Neural progenitor cell (in vitro differentiated cells): Measurements from ENCODE around the gene ZDHHC1. TPM values are rescaled to one million over a fixed set of nuclear protein-coding genes. Genes with fewer than 3 reads are reported as not detected.

Experiments
- DNase-seq: peaks from one replicate; pipeline ENCODE4 v3.0.0-alpha.2; 2016; ENCODE audit warnings: low spot score
- H2AFZ ChIP-seq: fragments of 200-600 bp; sonication (generic); replicated peaks from 2 replicates; pipeline ENCODE4 v1.6.1; 2016; ENCODE audit warnings: antibody characterized with exemption
- H3F3A ChIP-seq: fragments of 200-600 bp; sonication (generic); 2 replicates; pipeline ENCODE4 v1.6.1; 2016; ENCODE audit warnings: antibody characterized with exemption, low read depth
- H3K27ac ChIP-seq: fragments of 200-600 bp; sonication (generic); 2 replicates; pipeline ENCODE4 v1.5.1; 2016; ENCODE audit warnings: mild to moderate bottlenecking
- H3K27me3 ChIP-seq: fragments of 200-600 bp; sonication (generic); 2 replicates; pipeline ENCODE4 v1.6.1; 2016; ENCODE audit warnings: mild to moderate bottlenecking, moderate library complexity
- H3K36me3 ChIP-seq: fragments of 200-600 bp; sonication (generic); 2 replicates; pipeline ENCODE4 v1.5.1; 2016
- H3K4me1 ChIP-seq: fragments of 200-600 bp; sonication (generic); 2 replicates; pipeline ENCODE4 v1.6.1; 2016; ENCODE audit warnings: mixed run types
- H3K4me2 ChIP-seq: fragments of 200-600 bp; sonication (generic); 2 replicates; pipeline ENCODE4 v1.6.1; 2016
- H3K4me3 ChIP-seq: fragments of 200-600 bp; sonication (generic); 2 replicates; pipeline ENCODE4 v1.5.1; 2016
- H3K79me2 ChIP-seq: fragments of 200-600 bp; sonication (generic); 2 replicates; pipeline ENCODE4 v1.6.1; 2016; ENCODE audit warnings: low read depth
- H3K9ac ChIP-seq: fragments of 200-600 bp; sonication (generic); 2 replicates; pipeline ENCODE4 v1.6.1; 2016
- H3K9me3 ChIP-seq: fragments of 200-600 bp; sonication (generic); 2 replicates; pipeline ENCODE4 v1.5.1; 2016; ENCODE audit warnings: low read depth
- H4K20me1 ChIP-seq: fragments of 200-600 bp; sonication (generic); 2 replicates; pipeline ENCODE4 v1.6.1; 2016; ENCODE audit warnings: low read depth
- H3K27ac Mint-ChIP-seq: 3 replicates; pipeline ENCODE4 v1.8.0; 2021; ENCODE audit warnings: mixed read lengths
- H3K27me3 Mint-ChIP-seq: 2 replicates; pipeline ENCODE4 v1.8.0; 2022; ENCODE audit warnings: low read depth, mild to moderate bottlenecking, inconsistent platforms, moderate library complexity, mixed read lengths; ENCODE audit not compliant: insufficient read depth
- H3K36me3 Mint-ChIP-seq: 3 replicates; pipeline ENCODE4 v1.8.0; 2021; ENCODE audit warnings: mixed read lengths
- H3K4me1 Mint-ChIP-seq: 3 replicates; pipeline ENCODE4 v1.8.0; 2021; ENCODE audit warnings: mixed read lengths
- H3K4me3 Mint-ChIP-seq: 3 replicates; pipeline ENCODE4 v1.8.0; 2021; ENCODE audit warnings: mild to moderate bottlenecking, moderate library complexity, mixed read lengths
- H3K9me3 Mint-ChIP-seq: 3 replicates; pipeline ENCODE4 v1.8.0; 2020; ENCODE audit warnings: mixed read lengths
- CTCF ChIP-seq: fragments of 200-600 bp; sonication (generic); IDR thresholded peaks from 2 replicates; pipeline ENCODE4 v1.5.1; 2017; ENCODE audit warnings: antibody characterized with exemption, mild to moderate bottlenecking
- EZH2 ChIP-seq: fragments of 200-600 bp; sonication (generic); IDR thresholded peaks from 2 replicates; pipeline ENCODE4 v1.6.1; 2017; ENCODE audit warnings: antibody characterized with exemption, mild to moderate bottlenecking, moderate library complexity
- EZH2phosphoT487 ChIP-seq: fragments of 200-600 bp; sonication (generic); IDR thresholded peaks from 2 replicates; pipeline ENCODE4 v1.6.1; 2017; ENCODE audit warnings: antibody characterized with exemption
- small RNA-seq: library from RNA; depleted of rRNA; stranded (forward); fragments of <200 nt; gene quantifications from one replicate; pipeline ENCODE3, GENCODE V24; 2015
- total RNA-seq: library from RNA; depleted of rRNA; stranded (reverse); fragments of >200 nt; gene quantifications from 2 replicates; pipeline ENCODE4 v1.2.3, GENCODE V29; 2015; ENCODE audit warnings: low replicate concordance

The ZDHHC1 gene
- total RNA-seq, 1 donor from 2014 or later = 1.5 TPM

GRCh38 chr16:67346341-67346740 lies 69.9 kb downstream of the ZDHHC1 start:
- no peak for TF ChIP-seq EZH2
- TF ChIP-seq EZH2phosphoT487 = no peak
- no peak for TF ChIP-seq CTCF
- Mint-ChIP-seq H3K4me1 (peaks cover 2% of the 10 kb centered on the region), H3K4me3 (no peak overlapping the region), H3K27ac (no peak overlapping the region), H3K36me3 (no peaks in the 10 kb centered on the region), H3K27me3 (peaks cover 3% of the 10 kb centered on the region), H3K9me3 (no peaks in the 10 kb centered on the region)
- no peak overlapping the region for H3K9ac ChIP-seq
- H3F3A ChIP-seq = no peaks in the 10 kb centered on the region
- H3K4me2 ChIP-seq = no peak overlapping the region
- no peaks in the 10 kb centered on the region for H3K9me3 ChIP-seq
- no peaks in the 10 kb centered on the region for H3K4me1 ChIP-seq
- H3K27ac ChIP-seq = no peak overlapping the region
- no peaks in the 10 kb centered on the region for H4K20me1 ChIP-seq
- no peak overlapping the region for H2AFZ ChIP-seq
- no peak for DNase-seq
- no peaks in the 10 kb centered on the region for H3K79me2 ChIP-seq
- H3K27me3 ChIP-seq = peaks cover 9% of the 10 kb centered on the region
- no peaks in the 10 kb centered on the region for H3K36me3 ChIP-seq
- no peak overlapping the region for H3K4me3 ChIP-seq

GRCh38 chr16:67345401-67345800 lies 70.9 kb downstream of the ZDHHC1 start:
- H2AFZ ChIP-seq = no peak overlapping the region
- Mint-ChIP-seq H3K4me1 (peaks cover 2% of the 10 kb centered on the region), H3K36me3 (no peaks in the 10 kb centered on the region), H3K27ac (no peak overlapping the region), H3K4me3 (no peak overlapping the region), H3K27me3 (peaks cover 3% of the 10 kb centered on the region), H3K9me3 (no peaks in the 10 kb centered on the region)
- no peaks in the 10 kb centered on the region for H3K9me3 ChIP-seq
- H4K20me1 ChIP-seq = no peaks in the 10 kb centered on the region
- no peaks in the 10 kb centered on the region for H3K79me2 ChIP-seq
- H3K27ac ChIP-seq = no peak overlapping the region
- H3K4me1 ChIP-seq = no peaks in the 10 kb centered on the region
- peaks cover 9% of the 10 kb centered on the region for H3K27me3 ChIP-seq
- H3K4me3 ChIP-seq = no peak overlapping the region
- no peak for TF ChIP-seq CTCF
- TF ChIP-seq EZH2 = no peak
- no peak for TF ChIP-seq EZH2phosphoT487
- peaks cover under 1% of the 10 kb centered on the region for H3F3A ChIP-seq
- no peaks in the 10 kb centered on the region for H3K36me3 ChIP-seq
- H3K9ac ChIP-seq = no peak overlapping the region
- DNase-seq = no peak
- H3K4me2 ChIP-seq = no peak overlapping the region

Small RNAs within 50 kb of the gene (small RNA-seq; reads per million reads assigned to genes)
- gene RNU1-123P = not detected

Other genes with a start within 250 kb of the ZDHHC1 start
- gene NOL3, start 245.9 kb downstream of the ZDHHC1 start, total RNA-seq = 0.37 and 5.5 TPM in 2 replicates
- gene MATCAP1, start 232.5 kb downstream of the ZDHHC1 start, total RNA-seq = 15.7 and 50.9 TPM in 2 replicates
- not detected in 2 replicates for gene EXOC3L1, start 226.3 kb downstream of the ZDHHC1 start, total RNA-seq
- 35.3 and 101 TPM in 2 replicates for gene E2F4, start 224.3 kb downstream of the ZDHHC1 start, total RNA-seq
- 1.9 TPM in 1 of 2 replicates, not detected in the other for gene ELMO3, start 217.3 kb downstream of the ZDHHC1 start, total RNA-seq
- 27.3 and 39.4 TPM in 2 replicates for gene TMEM208, start 189.3 kb downstream of the ZDHHC1 start, total RNA-seq
- 5.5 and 14.2 TPM in 2 replicates for gene FHOD1, start 169.0 kb downstream of the ZDHHC1 start, total RNA-seq
- 2.5 and 4.2 TPM in 2 replicates for gene SLC9A5, start 167.5 kb downstream of the ZDHHC1 start, total RNA-seq
- gene PLEKHG4, start 136.9 kb downstream of the ZDHHC1 start, total RNA-seq = 4.0 and 6.2 TPM in 2 replicates
- gene KCTD19, start 89.7 kb downstream of the ZDHHC1 start, total RNA-seq = 1.1 TPM in 2 replicates
- gene LRRC36, start 89.7 kb downstream of the ZDHHC1 start, total RNA-seq = 0.34 TPM in 1 of 2 replicates, not detected in the other
- 0.96 TPM in 1 of 2 replicates, not detected in the other for gene TPPP3, start 23.0 kb downstream of the ZDHHC1 start, total RNA-seq
- 1.6 TPM in 1 of 2 replicates, not detected in the other for gene HSD11B2, start 14.6 kb upstream of the ZDHHC1 start, total RNA-seq
- gene ATP6V0D1, start 64.7 kb upstream of the ZDHHC1 start, total RNA-seq = 29.7 and 42.0 TPM in 2 replicates
- gene AGRP, start 67.1 kb upstream of the ZDHHC1 start, total RNA-seq = not detected in 2 replicates
- 8.7 and 13.5 TPM in 2 replicates for gene RIPOR1, start 112.4 kb upstream of the ZDHHC1 start, total RNA-seq
- 75.7 and 76.3 TPM in 2 replicates for gene CTCF, start 146.0 kb upstream of the ZDHHC1 start, total RNA-seq
- gene CARMIL2, start 228.7 kb upstream of the ZDHHC1 start, total RNA-seq = 14.5 and 18.2 TPM in 2 replicates
- 11.5 and 31.7 TPM in 2 replicates for gene ACD, start 243.8 kb upstream of the ZDHHC1 start, total RNA-seq
- 2.7 and 8.7 TPM in 2 replicates for gene PARD6A, start 244.5 kb upstream of the ZDHHC1 start, total RNA-seq